BJ (cell line): ENCODE results near the gene PGBD2. TPM values are rescaled to one million over a fixed set of nuclear protein-coding genes. Genes with fewer than 3 reads are reported as not detected.
A peak's percentile ranks its signal among the peaks of the same experiment; 100 is the strongest.
"Not testable (repeated sequence)": the region's sequence is repeated elsewhere in the genome, so short reads cannot be mapped to it uniquely, and the experiment has no call there.

Source experiments
- CTCF ChIA-PET: fragments of 350-600 bp; formaldehyde crosslinking; extraction: SDS; loops from one replicate; lab custom pipeline; 2021; ENCODE audit warnings: antibody characterized with exemption, inconsistent platforms; lab: Yijun Ruan, JAX
- POLR2A ChIA-PET: fragments of 300-600 bp; sonication (Branson Sonifier 250); formaldehyde crosslinking; extraction: SDS; loops from one replicate; lab custom pipeline; 2021; ENCODE audit warnings: antibody characterized with exemption; lab: Charles Lee
- DNase-seq: peaks from one replicate; pipeline ENCODE4 v3.0.0-alpha.2; 2011; ENCODE audit warnings: low read depth
- H3K27me3 ChIP-seq: 2 replicates; pipeline ENCODE4 v1.6.0; 2011; ENCODE audit warnings: low read length; ENCODE audit not compliant: control insufficient read depth, insufficient read depth
- H3K36me3 ChIP-seq: 2 replicates; pipeline ENCODE4 v1.5.1; 2011; ENCODE audit warnings: low read length; ENCODE audit not compliant: control insufficient read depth, insufficient read depth
- H3K4me3 ChIP-seq: 2 replicates; pipeline ENCODE4 v1.5.1; 2011; ENCODE audit warnings: low read depth, mild to moderate bottlenecking, control low read depth, low read length
- CTCF ChIP-seq: IDR thresholded peaks from 2 replicates; pipeline ENCODE4 v1.5.1; 2011; ENCODE audit warnings: low read depth, mild to moderate bottlenecking, control low read depth, inconsistent platforms, low read length, moderate library complexity; ENCODE audit not compliant: insufficient read depth
- polyA plus RNA-seq: library from polyadenylated mRNA; depleted of rRNA; stranded (reverse); fragments of >200 nt; gene quantifications from 2 replicates; pipeline ENCODE4 v1.2.3, GENCODE V29; 2011

The PGBD2 gene
- polyA plus RNA-seq, 1 experiment, result 3.8 TPM

- Histone ChIP-seq H3K36me3 (no peaks in the 10 kb centered on the region), H3K27me3 (no peaks in the 10 kb centered on the region), H3K4me3 (peak overlapping the region; percentile 36)
- no peak for DNase-seq
- no peak for TF ChIP-seq CTCF
- ChIA-PET CTCF (interaction anchor here (1.1 to 3.2 kb wide), 4 partner anchors 8 to 16 kb away, joined by 3 to 9 read pairs (median 4); partner anchors contain the start of gene ZNF692), POLR2A (no interaction called here)
These were observed 32.0 kb upstream of the PGBD2 start for GRCh38 chr1:248873993-248874533.

GRCh38 chr1:248881261-248881660 lies 24.8 kb upstream of the PGBD2 start:
- Histone ChIP-seq H3K4me3 (no peak overlapping the region), H3K27me3 (peaks cover 3% of the 10 kb centered on the region), H3K36me3 (no peaks in the 10 kb centered on the region)
- TF ChIP-seq CTCF, result no peak
- POLR2A ChIA-PET, result no interaction called here
- CTCF ChIA-PET, result interaction anchor here (0.6 kb wide), 1 partner anchor 23 kb away, joined by 3 read pairs; the partner anchor contains the start of gene ZNF692
- no peak for DNase-seq

- CTCF ChIA-PET, result interaction anchor here (0.9 kb wide), 1 partner anchor 8 kb away, joined by 4 read pairs; no protein-coding TSS in a partner anchor
- POLR2A ChIA-PET, H3K4me3 ChIP-seq, DNase-seq, H3K36me3 ChIP-seq, H3K27me3 ChIP-seq: not testable (repeated sequence)
These were observed 23.6 kb upstream of the PGBD2 start for GRCh38 chr1:248882427-248882826.

- no peak for TF ChIP-seq CTCF
- CTCF ChIA-PET, result interaction anchor here (0.7 to 2.3 kb wide), 2 partner anchors 11 to 43 kb away, joined by 3 to 9 read pairs; no protein-coding TSS in a partner anchor
- POLR2A ChIA-PET, result no interaction called here
- no peak overlapping the region for H3K4me3 ChIP-seq
- no peaks in the 10 kb centered on the region for H3K36me3 ChIP-seq
- H3K27me3 ChIP-seq, result peaks cover 3% of the 10 kb centered on the region
- DNase-seq, result no peak
These were observed 21.3 kb upstream of the PGBD2 start for GRCh38 chr1:248884632-248885295.

- no peak for DNase-seq
- Histone ChIP-seq H3K36me3 (no peaks in the 10 kb centered on the region), H3K4me3 (no peak overlapping the region), H3K27me3 (peaks cover 3% of the 10 kb centered on the region)
- POLR2A ChIA-PET, result no interaction called here
- CTCF ChIA-PET, result interaction anchor here (0.7 to 2.3 kb wide), 2 partner anchors 12 to 44 kb away, joined by 3 to 9 read pairs; no protein-coding TSS in a partner anchor
- no peak for TF ChIP-seq CTCF
These were observed 20.4 kb upstream of the PGBD2 start for GRCh38 chr1:248885646-248886045.
